Panc1 (cell line): ENCODE results near the gene SRBD1. TPM values are rescaled to one million over a fixed set of nuclear protein-coding genes. Genes with fewer than 3 reads are reported as not detected.
"Not testable (repeated sequence)": the region's sequence is repeated elsewhere in the genome, so short reads cannot be mapped to it uniquely, and the experiment has no call there.

Experiments
- ATAC-seq: fragments of 200-7000 bp; cut with Tn5 transposase; 2 replicates; pipeline ENCODE4 v1.9.1; 2020; ENCODE audit warnings: mild to moderate bottlenecking, moderate library complexity
- BruUV-seq: library from RNA; stranded (reverse); fragments of 400-500 nt; replicated peaks from 2 replicates; lab custom pipeline; 2021; lab: Mats Ljungman, UMichigan
- CTCF ChIA-PET: fragments of 300-600 bp; sonication (Branson Sonifier 250); formaldehyde crosslinking; loops from one replicate; lab custom pipeline; 2022; ENCODE audit warnings: antibody characterized with exemption; lab: Charles Lee
- POLR2A ChIA-PET: fragments of 300-600 bp; sonication (Branson Sonifier 250); formaldehyde crosslinking; loops from one replicate; lab custom pipeline; 2022; ENCODE audit warnings: antibody characterized with exemption; lab: Charles Lee
- DNase-seq: peaks from one replicate; pipeline ENCODE4 v3.0.0-alpha.2; 2010; ENCODE audit warnings: low read depth, low spot score
- H3K27ac ChIP-seq: 2 replicates; pipeline ENCODE4 v1.5.1; 2011; ENCODE audit warnings: mild to moderate bottlenecking, low read length, inconsistent platforms
- H3K27me3 ChIP-seq: fragments of 200-500 bp; sonication (Bioruptor generic); 2 replicates; pipeline ENCODE4 v1.6.0; 2014; ENCODE audit warnings: low read length, inconsistent platforms; ENCODE audit not compliant: control insufficient read depth, insufficient read depth
- H3K36me3 ChIP-seq: fragments of 200-500 bp; sonication (Bioruptor generic); 2 replicates; pipeline ENCODE4 v1.5.1; 2014; ENCODE audit warnings: inconsistent platforms, mild to moderate bottlenecking, low read length, moderate library complexity; ENCODE audit not compliant: control insufficient read depth, insufficient read depth
- H3K4me1 ChIP-seq: 2 replicates; pipeline ENCODE4 v1.5.1; 2011; ENCODE audit warnings: inconsistent platforms, mild to moderate bottlenecking, low read length, moderate library complexity; ENCODE audit not compliant: control insufficient read depth, insufficient read depth
- H3K4me3 ChIP-seq, 2 experiments: 2 replicates each; pipeline ENCODE4 v1.5.1; 2011 to 2012; ENCODE audit warnings: low read depth in 2 of 2, low read length in 2 of 2, mild to moderate bottlenecking in 2 of 2, inconsistent platforms in 1 of 2, moderate library complexity in 1 of 2
- H3K9me3 ChIP-seq: fragments of 200-500 bp; sonication (Bioruptor generic); 2 replicates; pipeline ENCODE4 v1.5.1; 2014; ENCODE audit warnings: low read depth, mild to moderate bottlenecking, inconsistent platforms, low read length, moderate library complexity; ENCODE audit not compliant: control insufficient read depth, insufficient read depth
- CTCF ChIP-seq: fragments of 450-650 bp; IDR thresholded peaks from 2 replicates; pipeline ENCODE4 v1.5.1; 2017; ENCODE audit warnings: mild to moderate bottlenecking
- POLR2AphosphoS5 ChIP-seq: IDR thresholded peaks from 2 replicates; pipeline ENCODE4 v1.6.1; 2012; ENCODE audit warnings: mild to moderate bottlenecking, low read depth, low read length, moderate library complexity
- REST ChIP-seq, 2 experiments: IDR thresholded peaks; 2 replicates each; pipeline ENCODE4 v1.6.1; 2011 to 2012; ENCODE audit warnings: low read depth in 2 of 2, control low read depth in 1 of 2, low read length in 1 of 2, mild to moderate bottlenecking in 1 of 2, moderate library complexity in 1 of 2; ENCODE audit not compliant: insufficient read depth in 1 of 2
- SIN3A ChIP-seq: IDR thresholded peaks from 2 replicates; pipeline ENCODE4 v1.6.1; 2012; ENCODE audit warnings: low read depth, mild to moderate bottlenecking, low read length, moderate library complexity, borderline replicate concordance; ENCODE audit not compliant: insufficient read depth
- TCF7L2 ChIP-seq: IDR thresholded peaks from 2 replicates; pipeline ENCODE4 v1.6.1; 2011; ENCODE audit warnings: mild to moderate bottlenecking, low read depth, low read length, inconsistent platforms
- in situ Hi-C: cut with HindIII; loops from 2 replicates; pipeline ENCODE4 v1.10.0; 2016; ENCODE audit warnings: low sequenced_read_pairs, low pct_unique_long_range_greater_than_20kb
- intact Hi-C: fragments of 100-400 bp; cut with micrococcal nuclease; formaldehyde crosslinking; loops from one replicate; pipeline ENCODE4 v1.10.0; 2022; ENCODE audit not compliant: unreplicated experiment
- total RNA-seq: library from RNA; stranded (reverse); gene quantifications from one replicate; pipeline ENCODE4 v1.2.1, GENCODE V29; 2021; ENCODE audit not compliant: unreplicated experiment

Gene SRBD1
- total RNA-seq, 1 experiment from 2014 or later, result 9.7 TPM

GRCh38 chr2:45432406-45432805, 178.7 kb downstream of the SRBD1 start:
- ChIA-PET CTCF (no interaction called here), POLR2A (no interaction called here)
- Histone ChIP-seq H3K4me1 (no peaks in the 10 kb centered on the region), H3K27me3 (no peaks in the 10 kb centered on the region), H3K27ac (no peak overlapping the region), H3K9me3 (no peaks in the 10 kb centered on the region), H3K4me3 (no peak overlapping the region), H3K36me3 (no peaks in the 10 kb centered on the region)
- BruUV-seq, result no TSS peak
- no peak for DNase-seq
- TF ChIP-seq SIN3A (no peak), CTCF (no peak), POLR2AphosphoS5 (no peak), TCF7L2 (no peak), REST (IDR thresholded peaks at IDR 0.05; ENCODE audit: insufficient read depth in 1 of 2, low read depth in 2 of 2, low read length in 1 of 2) (no peak)
- intact Hi-C loops, result no loop called here
- in situ Hi-C loops, result no loop called here
- no peak for ATAC-seq

- H3K4me3 ChIP-seq, BruUV-seq, POLR2A ChIA-PET, ATAC-seq, H3K27me3 ChIP-seq, H3K9me3 ChIP-seq, in situ Hi-C loops, intact Hi-C loops, H3K27ac ChIP-seq, H3K36me3 ChIP-seq, DNase-seq, H3K4me1 ChIP-seq, CTCF ChIA-PET: not testable (repeated sequence)
Measured at GRCh38 chr2:45426025-45426424, 185.0 kb downstream of the SRBD1 start.

- no TSS peak for BruUV-seq
- H3K9me3 ChIP-seq, result no peaks in the 10 kb centered on the region
- POLR2A ChIA-PET, result no interaction called here
- H3K27me3 ChIP-seq, result no peaks in the 10 kb centered on the region
- CTCF ChIA-PET, result no interaction called here
- H3K4me3 ChIP-seq, result no peak overlapping the region
- H3K27ac ChIP-seq, result no peak overlapping the region
- in situ Hi-C loops (no loop called here), intact Hi-C loops (no loop called here)
- TF ChIP-seq REST (IDR thresholded peaks at IDR 0.05; ENCODE audit: insufficient read depth in 1 of 2, low read depth in 2 of 2, low read length in 1 of 2), result no peak
- no peak for TF ChIP-seq CTCF
- no peak for TF ChIP-seq SIN3A
- no peak for TF ChIP-seq TCF7L2
- no peaks in the 10 kb centered on the region for H3K36me3 ChIP-seq
- no peak for DNase-seq
- H3K4me1 ChIP-seq, result no peaks in the 10 kb centered on the region
- no peak for ATAC-seq
Measured at GRCh38 chr2:45422921-45423320, 188.1 kb downstream of the SRBD1 start.
